GM18498 (cell line): ENCODE data around the gene ZDHHC1.

Source experiments
- ATAC-seq: cut with Tn5 transposase; IDR thresholded peaks from one replicate; pipeline ENCODE4 v1.9.1; 2021; ENCODE audit warnings: mild to moderate bottlenecking, moderate library complexity; ENCODE audit not compliant: unreplicated experiment

ZDHHC1 gene

GRCh38 chr16:67415872-67416793 lies at the start of gene ZDHHC1:
ZDHHC1 (minus strand) TSS chr16:67416477; CDS start chr16:67407775, 8,702 bp downstream.
- peak; percentile 75 for ATAC-seq

GRCh38 chr16:67464565-67464964 lies 48.3 kb upstream of the ZDHHC1 start:
- no peak for ATAC-seq

GRCh38 chr16:67463691-67464090 lies 47.4 kb upstream of the ZDHHC1 start:
- ATAC-seq = no peak

- ATAC-seq = no peak
Measured at GRCh38 chr16:67463059-67463458, 46.8 kb upstream of the ZDHHC1 start.

GRCh38 chr16:67462279-67462655 lies 46.0 kb upstream of the ZDHHC1 start:
- no peak for ATAC-seq

- no peak for ATAC-seq
Measured at GRCh38 chr16:67461600-67462278, 45.5 kb upstream of the ZDHHC1 start.

DNA sequence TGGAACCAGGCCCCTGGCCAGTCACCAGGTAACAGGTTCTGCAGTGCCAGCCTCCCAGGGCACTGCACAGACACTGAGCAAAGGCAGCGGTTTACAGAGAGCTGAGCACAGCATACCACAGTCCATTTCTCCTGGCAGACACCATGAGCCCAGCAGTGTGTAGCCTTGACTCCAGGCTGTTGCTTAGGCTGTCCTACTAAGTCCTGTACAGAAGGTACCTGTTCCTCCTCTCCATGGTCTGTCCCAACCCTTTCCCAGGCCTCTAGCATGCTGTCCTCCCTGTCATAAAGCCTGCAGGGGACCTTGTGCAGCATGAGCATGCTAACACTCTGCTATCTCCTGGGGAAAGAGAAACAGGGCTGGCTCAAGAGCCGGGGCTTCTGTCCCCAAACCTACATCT lies 44.7 kb upstream of the ZDHHC1 start:
- no peak for ATAC-seq

DNA sequence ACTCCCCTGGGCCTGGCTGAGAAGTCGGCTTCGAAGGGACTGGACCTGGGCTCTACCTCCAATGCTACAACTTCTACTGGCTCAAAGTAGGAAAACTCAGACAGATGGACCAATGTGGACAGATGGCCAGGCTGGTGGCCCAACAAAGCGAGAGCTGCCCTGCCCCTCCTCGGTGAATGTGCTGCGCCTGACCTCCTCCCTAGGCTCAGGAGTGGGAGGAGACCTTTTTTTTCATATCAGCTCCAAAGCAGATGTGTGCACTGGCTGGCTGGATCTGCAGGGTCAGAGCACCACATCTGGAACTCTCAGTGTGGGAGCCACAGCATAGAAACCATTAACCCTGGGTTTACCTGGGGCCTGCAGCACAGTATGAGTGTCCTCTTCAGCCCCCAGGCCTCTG lies 43.9 kb upstream of the ZDHHC1 start:
- ATAC-seq = no peak

DNA sequence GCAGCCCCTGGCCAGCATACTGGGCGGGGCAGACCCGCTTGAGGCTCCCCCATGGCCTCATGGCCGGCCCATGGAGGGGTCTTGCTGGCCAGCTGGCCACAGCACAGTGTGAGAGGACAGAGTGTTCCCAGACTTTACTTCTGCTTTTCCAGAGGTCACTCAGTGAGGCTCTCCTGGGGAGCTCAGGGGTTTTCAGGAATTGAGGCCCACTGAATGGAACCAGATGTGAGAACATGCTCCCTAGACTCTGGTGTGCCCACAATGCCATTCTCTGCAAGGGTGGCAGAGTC lies 43.5 kb upstream of the ZDHHC1 start:
- no peak for ATAC-seq

DNA sequence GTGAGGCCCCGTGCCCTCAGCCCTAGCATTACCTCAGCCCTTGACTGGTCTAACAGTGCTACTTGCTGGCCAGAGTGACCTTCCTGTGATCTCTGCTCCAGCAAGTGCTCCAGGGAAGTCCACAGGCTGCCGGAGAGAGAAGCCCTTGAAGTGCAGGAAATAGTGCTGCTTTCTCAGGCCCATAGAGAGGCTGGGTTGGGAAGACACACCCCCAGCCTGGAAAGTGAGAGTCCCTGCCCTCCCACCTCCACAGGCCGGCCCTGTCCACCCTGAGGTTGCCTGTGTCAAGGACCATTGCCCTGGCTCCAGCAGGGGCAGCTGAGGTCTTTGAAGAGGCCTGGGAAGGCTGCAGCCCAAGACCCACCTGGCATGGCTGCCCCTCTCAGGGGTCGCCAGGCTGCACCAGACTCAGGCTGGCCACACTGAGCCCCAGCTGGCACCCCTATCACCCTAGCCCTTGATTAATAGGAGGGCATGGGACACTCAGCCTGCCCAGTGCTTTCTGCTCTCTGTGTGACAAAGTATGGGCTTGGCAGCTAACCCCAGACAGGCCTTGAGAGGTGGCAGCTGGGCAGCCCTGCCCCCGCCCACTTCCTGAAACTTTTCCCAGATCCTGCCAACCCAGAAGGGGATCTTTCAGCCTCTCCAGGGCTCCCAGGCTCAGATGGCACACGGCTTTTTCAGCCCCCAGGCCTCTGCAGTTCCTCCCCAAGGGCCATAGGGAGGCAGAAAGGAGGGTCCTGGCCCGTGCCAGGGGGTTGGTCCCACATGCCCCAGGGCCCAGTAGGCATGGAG lies 43.0 kb upstream of the ZDHHC1 start:
- no peak for ATAC-seq

GRCh38 chr16:67458121-67458641 lies 41.9 kb upstream of the ZDHHC1 start:
- ATAC-seq = no peak

DNA sequence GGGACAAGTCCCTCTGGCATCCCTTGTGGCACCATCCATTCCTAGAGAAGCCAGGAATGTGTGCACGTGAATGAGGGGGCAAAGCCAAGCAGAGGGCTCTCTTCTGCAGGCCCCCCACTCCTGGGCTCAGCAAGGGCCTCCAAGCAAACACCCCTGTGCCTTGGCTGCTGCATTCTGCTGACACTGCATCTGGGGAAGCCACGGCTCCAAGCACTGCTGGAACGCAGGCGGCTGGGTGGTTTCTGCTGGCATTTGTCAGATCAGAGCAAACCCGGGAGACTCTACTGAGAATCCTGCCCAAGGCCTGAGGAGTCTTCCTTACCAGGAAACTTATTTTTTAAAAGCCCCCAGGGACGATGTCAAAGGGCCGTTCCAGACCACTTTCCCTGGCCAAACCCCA lies 41.3 kb upstream of the ZDHHC1 start:
- no peak for ATAC-seq

- ATAC-seq = no peak
Measured at GRCh38 chr16:67456391-67457081, 40.3 kb upstream of the ZDHHC1 start.

- ATAC-seq = no peak
Measured at GRCh38 chr16:67454852-67455251, 38.6 kb upstream of the ZDHHC1 start.

DNA sequence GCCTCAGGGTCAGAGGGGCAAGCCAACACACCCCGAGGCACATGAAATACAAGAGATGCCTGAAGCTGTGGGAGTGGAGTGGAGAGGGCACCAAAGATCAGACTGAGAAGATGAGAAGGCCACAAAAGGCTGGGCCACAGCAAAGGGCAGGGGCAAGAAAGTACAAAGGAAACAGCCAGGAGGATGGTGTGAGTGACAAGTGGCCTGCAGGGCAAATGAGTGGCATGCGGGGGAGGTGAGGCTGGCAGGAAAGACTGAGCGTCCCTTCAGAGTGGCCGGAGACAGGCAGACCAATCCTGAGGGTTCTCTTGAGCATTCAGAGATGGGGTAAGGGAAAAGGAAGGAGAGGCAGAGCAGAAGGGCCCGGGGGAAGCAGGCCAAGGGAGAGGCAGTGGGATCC lies 37.8 kb upstream of the ZDHHC1 start:
- ATAC-seq = no peak

DNA sequence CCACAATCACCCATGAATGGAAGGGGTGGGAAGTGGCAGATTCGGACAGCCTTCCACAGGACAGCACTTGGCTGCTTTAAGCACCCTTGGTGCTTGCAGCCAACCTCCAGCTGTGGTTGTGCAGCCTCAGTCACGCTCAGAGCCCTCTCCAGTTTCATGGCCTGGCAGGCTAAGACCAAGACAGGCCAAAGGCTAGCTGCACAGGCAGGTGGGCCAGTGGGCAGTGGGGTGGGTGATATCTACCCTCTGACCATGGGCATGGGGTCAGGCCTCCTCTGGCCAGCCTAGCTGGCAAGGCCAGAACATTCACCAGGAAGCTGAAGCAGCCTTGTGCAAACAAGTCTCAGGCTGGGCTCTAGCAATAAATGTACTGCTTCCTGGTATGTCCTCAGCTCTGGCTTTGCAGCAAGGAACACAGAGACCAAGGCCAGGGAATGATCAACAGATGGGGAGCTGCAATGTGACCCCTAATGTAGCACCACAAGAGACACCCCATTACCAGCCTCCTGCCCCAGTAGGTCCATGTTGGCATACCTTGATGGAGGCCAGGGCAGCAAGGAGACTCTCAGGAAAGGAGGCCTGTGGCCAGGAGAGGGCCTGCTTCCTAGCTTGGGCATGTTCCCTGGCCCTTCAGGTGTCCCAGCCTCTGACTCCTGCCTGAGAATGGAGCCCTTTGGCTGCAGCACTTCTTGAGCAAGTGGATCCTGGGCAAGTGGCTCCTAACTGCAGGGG lies 35.6 kb upstream of the ZDHHC1 start:
- ATAC-seq = no peak

- ATAC-seq = no peak
Measured at GRCh38 chr16:67451061-67451703, 34.9 kb upstream of the ZDHHC1 start.

DNA sequence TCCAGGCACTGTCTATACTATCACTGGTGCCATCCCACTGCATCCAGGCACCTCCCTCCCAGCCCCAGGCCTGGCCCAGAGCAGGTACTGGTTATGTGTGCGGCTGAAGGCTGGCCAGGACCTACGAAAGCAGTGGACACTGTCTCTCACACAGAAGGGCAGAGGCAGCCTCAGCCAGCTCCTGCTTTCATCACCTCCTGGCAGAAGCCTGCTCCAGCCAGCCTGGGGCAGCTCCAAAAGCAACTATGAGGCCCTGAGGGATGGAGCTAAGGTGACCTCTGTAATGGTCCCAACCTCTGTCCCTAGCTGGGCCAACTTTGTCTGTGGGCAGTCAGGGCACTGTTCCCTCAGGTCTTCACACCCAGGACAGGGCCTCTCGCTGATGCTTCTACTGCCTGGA lies 33.5 kb upstream of the ZDHHC1 start:
- no peak for ATAC-seq

GRCh38 chr16:67449336-67449735 lies 33.1 kb upstream of the ZDHHC1 start:
- ATAC-seq = no peak

- ATAC-seq = no peak
Measured at GRCh38 chr16:67448580-67448979, 32.3 kb upstream of the ZDHHC1 start.
